Heart left ventricle (tissue), 13 donors: ENCODE measurements around the gene RPS6KA2.

Source experiments
- POLR2A ChIP-seq, 2 donors: fragments of 450-650 bp; IDR thresholded peaks; one replicate each; pipeline ENCODE4 v1.6.1; 2017; ENCODE audit warnings: antibody characterized with exemption in 2 of 2, mild to moderate bottlenecking in 2 of 2, moderate library complexity in 2 of 2
- TF ChIP-seq, protein P1 (sequence below), 12 donors: fragments of 200-600 bp; sonication (generic) in 4 of 12; IDR thresholded peaks; one replicate each; pipeline versions ENCODE4 v1.5.0 to v1.8.0; 2018 to 2022; ENCODE audit warnings: antibody characterized with exemption in 12 of 12, mild to moderate bottlenecking in 5 of 12
- donor health status: ischemic (EF 13 %, LVEDD 7.1; RV severe dilation, severe dysfunction).
- donor health status: DM: no; HTN: yes; CAD: no.
- donor health status: DM: no; HTN: no; CAD: no.
- donor health status: ischemic (EF 25% LVEDD 6.9; RV normal size, moderate dysfunction).
- donor health status: ischemic (EF 25% LVEDD 5.7; RV mildly dilated, moderate dysfunction).
- donor health status: ischemic (EF 35%, LVEDD 5.7; RV mildly dilated, moderate dysfunction).
- donor health status: nonischemic (EF 11% LVEDD 7.7; RV severe dilation, severe dysfunction).
- donor health status: DM: yes; HTN: yes; CAD: no.
- donor health status: PGD.
- donor health status: ischemic (EF 29% LVEDD 5.4; RV normal size, mild dysfunction).
- donor health status: nonischemic (EF 23%, LVEDD 6.1; RV moderate dilation, normal function).

GRCh38 chr6:166520905-166521834 lies 105.9 kb downstream of the RPS6KA2 start:
- TF ChIP-seq, protein P1, sequence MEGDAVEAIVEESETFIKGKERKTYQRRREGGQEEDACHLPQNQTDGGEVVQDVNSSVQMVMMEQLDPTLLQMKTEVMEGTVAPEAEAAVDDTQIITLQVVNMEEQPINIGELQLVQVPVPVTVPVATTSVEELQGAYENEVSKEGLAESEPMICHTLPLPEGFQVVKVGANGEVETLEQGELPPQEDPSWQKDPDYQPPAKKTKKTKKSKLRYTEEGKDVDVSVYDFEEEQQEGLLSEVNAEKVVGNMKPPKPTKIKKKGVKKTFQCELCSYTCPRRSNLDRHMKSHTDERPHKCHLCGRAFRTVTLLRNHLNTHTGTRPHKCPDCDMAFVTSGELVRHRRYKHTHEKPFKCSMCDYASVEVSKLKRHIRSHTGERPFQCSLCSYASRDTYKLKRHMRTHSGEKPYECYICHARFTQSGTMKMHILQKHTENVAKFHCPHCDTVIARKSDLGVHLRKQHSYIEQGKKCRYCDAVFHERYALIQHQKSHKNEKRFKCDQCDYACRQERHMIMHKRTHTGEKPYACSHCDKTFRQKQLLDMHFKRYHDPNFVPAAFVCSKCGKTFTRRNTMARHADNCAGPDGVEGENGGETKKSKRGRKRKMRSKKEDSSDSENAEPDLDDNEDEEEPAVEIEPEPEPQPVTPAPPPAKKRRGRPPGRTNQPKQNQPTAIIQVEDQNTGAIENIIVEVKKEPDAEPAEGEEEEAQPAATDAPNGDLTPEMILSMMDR (IDR thresholded peaks at IDR 0.05), result no peak
- no peak for TF ChIP-seq POLR2A (IDR thresholded peaks at IDR 0.05)
